NCI-H1048 (cell line): ENCODE data around the gene RMI2.

Experiments used
- DNase-seq: peaks from one replicate; lab custom pipeline; 2025; lab: John Stamatoyannopoulos, UW

RMI2 gene

GRCh38 chr16:11384184-11384955 lies 39.1 kb downstream of the RMI2 start:
- no peak for DNase-seq

GRCh38 chr16:11384956-11385586 lies 39.8 kb downstream of the RMI2 start:
- no peak for DNase-seq

GRCh38 chr16:11386054-11386680 lies 40.9 kb downstream of the RMI2 start:
- DNase-seq: no peak

GRCh38 chr16:11386791-11387546 lies 41.7 kb downstream of the RMI2 start:
- DNase-seq: no peak

- DNase-seq: no peak
Measured at GRCh38 chr16:11389083-11389482, 43.8 kb downstream of the RMI2 start.

GRCh38 chr16:11389631-11390565 lies 44.6 kb downstream of the RMI2 start:
- no peak for DNase-seq

GRCh38 chr16:11390573-11391495 lies 45.6 kb downstream of the RMI2 start:
- DNase-seq: no peak

GRCh38 chr16:11391576-11391975 lies 46.3 kb downstream of the RMI2 start:
- no peak for DNase-seq

GRCh38 chr16:11392041-11392581 lies 46.9 kb downstream of the RMI2 start:
- no peak for DNase-seq

- no peak for DNase-seq
Measured at GRCh38 chr16:11393366-11393765, 48.1 kb downstream of the RMI2 start.

- no peak for DNase-seq
Measured at GRCh38 chr16:11393861-11394592, 48.8 kb downstream of the RMI2 start.

GRCh38 chr16:11394593-11394960 lies 49.3 kb downstream of the RMI2 start:
- DNase-seq: no peak

- DNase-seq: no peak
Measured at GRCh38 chr16:11395008-11395948, 50.0 kb downstream of the RMI2 start.

- DNase-seq: no peak
Measured at GRCh38 chr16:11395949-11396240, 50.6 kb downstream of the RMI2 start.

- DNase-seq: no peak
Measured at GRCh38 chr16:11396241-11397048, 51.2 kb downstream of the RMI2 start.

- DNase-seq: no peak
Measured at GRCh38 chr16:11398136-11398535, 52.9 kb downstream of the RMI2 start.

GRCh38 chr16:11398851-11399250 lies 53.6 kb downstream of the RMI2 start:
- no peak for DNase-seq
